22Rv1 (cell line): ENCODE data around the gene GPN3.
"Not testable (repeated sequence)": the region's sequence is repeated elsewhere in the genome, so short reads cannot be mapped to it uniquely, and the experiment has no call there.

Experiments
- ZFX ChIP-seq: fragments of 450-650 bp; IDR thresholded peaks from 2 replicates; pipeline ENCODE4 v1.6.1; 2017; ENCODE audit warnings: antibody characterized with exemption, borderline replicate concordance
- TF ChIP-seq, protein P1 (sequence below): fragments of 450-650 bp; IDR thresholded peaks from 2 replicates; pipeline ENCODE4 v1.5.1; 2017; ENCODE audit warnings: mild to moderate bottlenecking

- TF ChIP-seq, protein P1, sequence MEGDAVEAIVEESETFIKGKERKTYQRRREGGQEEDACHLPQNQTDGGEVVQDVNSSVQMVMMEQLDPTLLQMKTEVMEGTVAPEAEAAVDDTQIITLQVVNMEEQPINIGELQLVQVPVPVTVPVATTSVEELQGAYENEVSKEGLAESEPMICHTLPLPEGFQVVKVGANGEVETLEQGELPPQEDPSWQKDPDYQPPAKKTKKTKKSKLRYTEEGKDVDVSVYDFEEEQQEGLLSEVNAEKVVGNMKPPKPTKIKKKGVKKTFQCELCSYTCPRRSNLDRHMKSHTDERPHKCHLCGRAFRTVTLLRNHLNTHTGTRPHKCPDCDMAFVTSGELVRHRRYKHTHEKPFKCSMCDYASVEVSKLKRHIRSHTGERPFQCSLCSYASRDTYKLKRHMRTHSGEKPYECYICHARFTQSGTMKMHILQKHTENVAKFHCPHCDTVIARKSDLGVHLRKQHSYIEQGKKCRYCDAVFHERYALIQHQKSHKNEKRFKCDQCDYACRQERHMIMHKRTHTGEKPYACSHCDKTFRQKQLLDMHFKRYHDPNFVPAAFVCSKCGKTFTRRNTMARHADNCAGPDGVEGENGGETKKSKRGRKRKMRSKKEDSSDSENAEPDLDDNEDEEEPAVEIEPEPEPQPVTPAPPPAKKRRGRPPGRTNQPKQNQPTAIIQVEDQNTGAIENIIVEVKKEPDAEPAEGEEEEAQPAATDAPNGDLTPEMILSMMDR: not testable (repeated sequence)
- TF ChIP-seq ZFX: not testable (repeated sequence)
These were observed 58.0 kb downstream of the GPN3 start for GRCh38 chr12:110410086-110410485.
